ENCODE measurements around the gene ZNF791. TPM values are rescaled to one million over a fixed set of nuclear protein-coding genes. Genes with fewer than 3 reads are reported as not detected.

The ZNF791 gene
- total and polyA plus RNA-seq, 9 donors, result 13.6 to 44.3 (median 34.0) TPM

DNA sequence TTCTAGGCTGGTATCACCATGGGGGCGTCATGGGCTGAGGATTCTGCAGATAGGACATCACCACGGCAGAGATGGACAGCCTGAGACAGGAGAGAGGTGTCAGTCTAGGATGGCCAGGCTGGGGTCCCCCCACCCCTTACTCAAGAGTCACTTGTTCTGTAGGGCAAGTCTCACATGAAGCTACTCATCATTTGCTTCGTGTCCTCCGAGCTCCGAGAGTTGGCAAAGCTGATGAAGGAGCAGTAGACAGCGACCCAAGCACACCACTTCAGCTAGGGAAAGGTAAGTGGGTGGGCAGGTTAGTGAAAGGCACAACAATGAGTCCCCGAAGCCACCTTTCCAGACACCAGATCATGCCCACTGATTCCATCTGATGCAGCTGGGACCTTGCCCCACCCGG lies 57.6 kb downstream of the ZNF791 start:
- DNase-seq, result no peak
- no peaks in the 10 kb centered on the region for H3K9me3 ChIP-seq
- H3K27me3 ChIP-seq, result no peaks in the 10 kb centered on the region
- no peaks in the 10 kb centered on the region for H3K36me3 ChIP-seq
- TF ChIP-seq POLR2A (IDR thresholded peaks at IDR 0.05) (no peak), CTCF (IDR thresholded peaks at IDR 0.05) (no peak), EP300 (IDR thresholded peaks at IDR 0.05) (no peak)
- WGBS, 3 donors, result 55 to 63% (median 58%) methylated on average over 8 of the region's 8 CpGs
- peak overlapping the region; percentile 89 for H3K4me3 ChIP-seq
- H3K4me1 ChIP-seq (ENCODE audit: insufficient read depth), result peaks cover 12% of the 10 kb centered on the region
- intact Hi-C loops (cut with DNase I), result loop anchor here in 1 of 4 donors (10.0 kb wide), 1 partner anchor 104 kb away; no protein-coding TSS in a partner anchor
- no peak overlapping the region for H3K27ac ChIP-seq

- H3K27me3 ChIP-seq, result no peaks in the 10 kb centered on the region
- WGBS, 3 donors, result 0 to 1% (median 0%) methylated on average over 24 of the region's 24 CpGs
- peak overlapping the region; percentile 89 for H3K4me3 ChIP-seq
- H3K9me3 ChIP-seq, result no peaks in the 10 kb centered on the region
- H3K4me1 ChIP-seq (ENCODE audit: insufficient read depth), result peaks cover 12% of the 10 kb centered on the region
- H3K36me3 ChIP-seq, result no peaks in the 10 kb centered on the region
- peak overlapping the region; percentile 53 to 92 for H3K27ac ChIP-seq
- TF ChIP-seq POLR2A (IDR thresholded peaks at IDR 0.05) (no peak), EP300 (IDR thresholded peaks at IDR 0.05) (no peak)
- DNase-seq, result peak in 2 of 5 donors; percentile 55 to 68
- intact Hi-C loops (cut with DNase I), result loop anchor here in 1 of 4 donors (10.0 kb wide), 1 partner anchor 104 kb away; no protein-coding TSS in a partner anchor
These were observed 58.2 kb downstream of the ZNF791 start for GRCh38 chr19:12668932-12669269.

DNA sequence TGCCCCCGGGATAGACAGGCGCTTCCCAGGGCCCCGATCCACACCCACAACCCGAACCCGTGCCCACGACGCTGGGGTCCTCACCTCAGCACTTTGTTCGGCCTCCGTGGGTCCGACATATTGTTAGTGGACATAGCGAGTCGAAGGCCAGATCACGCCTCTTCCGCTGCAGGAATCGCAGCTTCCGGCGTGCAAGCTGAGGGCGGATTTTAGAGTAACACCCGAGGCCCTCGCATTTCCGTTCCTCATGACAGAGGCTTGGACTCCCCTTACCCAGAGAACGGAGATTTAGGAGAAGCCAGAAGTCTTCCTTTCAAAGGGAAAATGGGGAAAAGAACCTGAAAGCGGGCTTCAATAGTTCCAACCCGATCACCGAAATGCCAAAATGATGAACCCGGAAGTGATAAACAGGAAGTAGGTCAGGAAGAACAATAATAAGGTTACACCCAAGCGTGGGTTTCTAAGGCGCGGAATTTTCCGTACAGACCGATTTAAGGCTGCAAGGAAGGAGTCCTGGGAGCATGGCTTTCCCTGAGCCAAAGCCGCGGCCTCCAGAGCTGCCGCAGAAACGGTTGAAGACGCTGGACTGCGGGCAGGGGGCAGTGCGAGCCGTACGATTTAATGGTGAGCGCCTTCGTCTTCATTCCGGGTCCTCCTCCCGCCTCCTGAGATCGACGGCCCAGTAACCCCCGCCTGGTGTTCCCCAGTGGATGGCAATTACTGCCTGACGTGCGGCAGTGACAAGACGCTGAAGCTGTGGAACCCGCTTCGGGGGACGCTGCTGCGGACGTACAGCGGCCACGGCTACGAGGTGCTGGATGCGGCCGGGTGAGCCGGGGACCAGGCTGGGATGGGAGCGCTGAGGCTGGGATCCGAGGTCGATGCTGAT lies 58.8 kb downstream of the ZNF791 start:
- WGBS, 3 donors, result 0% methylated on average over 64 of the region's 64 CpGs
- TF ChIP-seq CTCF (IDR thresholded peaks at IDR 0.05), result no peak
- TF ChIP-seq POLR2A (IDR thresholded peaks at IDR 0.05), result peak; percentile 39
- no peak for TF ChIP-seq EP300 (IDR thresholded peaks at IDR 0.05)
- intact Hi-C loops (cut with DNase I), result loop anchor here in 2 of 4 donors (10.0 kb wide), 2 partner anchors 95 to 105 kb away; no protein-coding TSS in a partner anchor
- no peaks in the 10 kb centered on the region for H3K9me3 ChIP-seq
- H3K27ac ChIP-seq, result peak overlapping the region; percentile 53 to 92
- H3K4me1 ChIP-seq (ENCODE audit: insufficient read depth), result peaks cover 12% of the 10 kb centered on the region
- H3K36me3 ChIP-seq, result no peaks in the 10 kb centered on the region
- DNase-seq, result peak; percentile 77 to 85 (median 82)
- no peaks in the 10 kb centered on the region for H3K27me3 ChIP-seq
- peak overlapping the region; percentile 89 for H3K4me3 ChIP-seq

GRCh38 chr19:12670159-12670928 lies 59.6 kb downstream of the ZNF791 start:
- WGBS, 3 donors, result 29 to 37% (median 30%) methylated on average over 26 of the region's 26 CpGs
- Histone ChIP-seq H3K27me3 (no peaks in the 10 kb centered on the region), H3K4me1 (ENCODE audit: insufficient read depth) (peaks cover 12% of the 10 kb centered on the region), H3K4me3 (peak overlapping the region; percentile 89), H3K9me3 (no peaks in the 10 kb centered on the region), H3K27ac (peak overlapping the region; percentile 53 to 92), H3K36me3 (no peaks in the 10 kb centered on the region)
- no peak for TF ChIP-seq CTCF (IDR thresholded peaks at IDR 0.05)
- intact Hi-C loops (cut with DNase I), result loop anchor here in 1 of 4 donors (10.0 kb wide), 1 partner anchor 96 kb away; no protein-coding TSS in a partner anchor
- peak in 1 of 5 donors; percentile 30 for DNase-seq
